SU-DHL-6 (cell line): ENCODE results near the gene LRRC43.

Experiments
- H2AFZ ChIP-seq: fragments of 200-600 bp; sonication (generic); 2 replicates; pipeline ENCODE4 v1.6.1; 2014; ENCODE audit warnings: low read depth, mild to moderate bottlenecking, moderate library complexity, mixed read lengths, antibody characterized with exemption, low read length; ENCODE audit not compliant: severe bottlenecking
- H3F3A ChIP-seq: fragments of 200-600 bp; shearing (Covaris generic); 2 replicates; pipeline ENCODE4 v1.6.0; 2016; ENCODE audit warnings: antibody characterized with exemption, mild to moderate bottlenecking; ENCODE audit not compliant: insufficient read depth
- H3K27ac ChIP-seq: fragments of 200-600 bp; sonication (generic); 2 replicates; pipeline ENCODE4 v1.5.1; 2016; ENCODE audit warnings: low read depth, mild to moderate bottlenecking, low read length, moderate library complexity, mixed read lengths
- H3K27me3 ChIP-seq: fragments of 200-600 bp; sonication (generic), shearing (Covaris generic); 2 replicates; pipeline ENCODE4 v1.6.0; 2014; ENCODE audit warnings: mild to moderate bottlenecking, low read length
- H3K36me3 ChIP-seq: fragments of 200-600 bp; sonication (generic); 2 replicates; pipeline ENCODE4 v1.6.1; 2014; ENCODE audit warnings: mild to moderate bottlenecking, low read length, mixed read lengths
- H3K4me2 ChIP-seq: fragments of 300-600, 200-600 bp; shearing (Covaris generic), sonication (generic); 2 replicates; pipeline ENCODE4 v1.6.0; 2014; ENCODE audit warnings: low read length, low read depth, mild to moderate bottlenecking; ENCODE audit not compliant: poor library complexity, severe bottlenecking
- H3K4me3 ChIP-seq: fragments of 200-600 bp; sonication (generic); 2 replicates; pipeline ENCODE4 v1.5.1; 2014; ENCODE audit warnings: antibody characterized with exemption, low read length, mild to moderate bottlenecking, mixed read lengths; ENCODE audit not compliant: insufficient read depth, poor library complexity, severe bottlenecking
- H3K79me2 ChIP-seq: fragments of 200-600 bp; sonication (generic); 2 replicates; pipeline ENCODE4 v1.6.1; 2014; ENCODE audit warnings: mild to moderate bottlenecking, low read length, moderate library complexity; ENCODE audit not compliant: insufficient read depth
- H3K9ac ChIP-seq: fragments of 200-600 bp; sonication (generic); 2 replicates; pipeline ENCODE4 v1.7.0; 2014; ENCODE audit warnings: mild to moderate bottlenecking, low read length
- H3K9me2 ChIP-seq: fragments of 200-600 bp; sonication (generic); replicated peaks from 2 replicates; pipeline ENCODE4 v1.6.1; 2014; ENCODE audit warnings: low read length; ENCODE audit not compliant: insufficient read depth
- H3K9me3 ChIP-seq: fragments of 200-600 bp; sonication (generic); 2 replicates; pipeline ENCODE4 v1.6.1; 2014; ENCODE audit warnings: low read length, mixed read lengths; ENCODE audit not compliant: insufficient read depth
- H4K20me1 ChIP-seq: fragments of 200-600 bp; sonication (generic); 2 replicates; pipeline ENCODE4 v1.6.1; 2014; ENCODE audit warnings: low read depth, mild to moderate bottlenecking, antibody characterized with exemption, low read length, moderate library complexity, mixed read lengths
- EZH2phosphoT487 ChIP-seq: fragments of 200-600 bp; sonication (generic), shearing (Covaris generic); conservative IDR thresholded peaks from 2 replicates; pipeline ENCODE4 v1.6.1; 2018; ENCODE audit warnings: mild to moderate bottlenecking, antibody characterized with exemption, low read length, moderate library complexity, mixed read lengths
- TF ChIP-seq, protein P1 (sequence below): fragments of 200-600 bp; sonication (generic); IDR thresholded peaks from one replicate; pipeline ENCODE4 v1.5.1; 2017; ENCODE audit warnings: antibody characterized with exemption, mild to moderate bottlenecking, low read length, moderate library complexity; ENCODE audit not compliant: insufficient read depth, poor library complexity, severe bottlenecking

Gene LRRC43

GRCh38 chr12:122189626-122190475 lies 6.9 kb downstream of the LRRC43 start:
- H3K9ac ChIP-seq, result no peak overlapping the region
- no peaks in the 10 kb centered on the region for H3K36me3 ChIP-seq
- H3K4me3 ChIP-seq, result no peak overlapping the region
- no peaks in the 10 kb centered on the region for H3F3A ChIP-seq
- H2AFZ ChIP-seq, result no peak overlapping the region
- H3K9me2 ChIP-seq, result no peaks in the 10 kb centered on the region
- TF ChIP-seq EZH2phosphoT487, result no peak
- no peaks in the 10 kb centered on the region for H3K9me3 ChIP-seq
- no peak overlapping the region for H3K4me2 ChIP-seq
- no peak overlapping the region for H3K27ac ChIP-seq
- H3K27me3 ChIP-seq, result no peaks in the 10 kb centered on the region
- no peaks in the 10 kb centered on the region for H4K20me1 ChIP-seq
- H3K79me2 ChIP-seq, result no peaks in the 10 kb centered on the region

- H3K36me3 ChIP-seq, result no peaks in the 10 kb centered on the region
- no peaks in the 10 kb centered on the region for H3K9me2 ChIP-seq
- no peak overlapping the region for H3K4me3 ChIP-seq
- no peaks in the 10 kb centered on the region for H3K9me3 ChIP-seq
- TF ChIP-seq, protein P1, sequence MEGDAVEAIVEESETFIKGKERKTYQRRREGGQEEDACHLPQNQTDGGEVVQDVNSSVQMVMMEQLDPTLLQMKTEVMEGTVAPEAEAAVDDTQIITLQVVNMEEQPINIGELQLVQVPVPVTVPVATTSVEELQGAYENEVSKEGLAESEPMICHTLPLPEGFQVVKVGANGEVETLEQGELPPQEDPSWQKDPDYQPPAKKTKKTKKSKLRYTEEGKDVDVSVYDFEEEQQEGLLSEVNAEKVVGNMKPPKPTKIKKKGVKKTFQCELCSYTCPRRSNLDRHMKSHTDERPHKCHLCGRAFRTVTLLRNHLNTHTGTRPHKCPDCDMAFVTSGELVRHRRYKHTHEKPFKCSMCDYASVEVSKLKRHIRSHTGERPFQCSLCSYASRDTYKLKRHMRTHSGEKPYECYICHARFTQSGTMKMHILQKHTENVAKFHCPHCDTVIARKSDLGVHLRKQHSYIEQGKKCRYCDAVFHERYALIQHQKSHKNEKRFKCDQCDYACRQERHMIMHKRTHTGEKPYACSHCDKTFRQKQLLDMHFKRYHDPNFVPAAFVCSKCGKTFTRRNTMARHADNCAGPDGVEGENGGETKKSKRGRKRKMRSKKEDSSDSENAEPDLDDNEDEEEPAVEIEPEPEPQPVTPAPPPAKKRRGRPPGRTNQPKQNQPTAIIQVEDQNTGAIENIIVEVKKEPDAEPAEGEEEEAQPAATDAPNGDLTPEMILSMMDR, result peak; percentile 83
- TF ChIP-seq EZH2phosphoT487, result no peak
- H4K20me1 ChIP-seq, result no peaks in the 10 kb centered on the region
- H3K27me3 ChIP-seq, result no peaks in the 10 kb centered on the region
- H3K79me2 ChIP-seq, result no peaks in the 10 kb centered on the region
- H3K9ac ChIP-seq, result no peak overlapping the region
- H3F3A ChIP-seq, result no peaks in the 10 kb centered on the region
- no peak overlapping the region for H3K27ac ChIP-seq
- H2AFZ ChIP-seq, result no peak overlapping the region
- H3K4me2 ChIP-seq, result no peak overlapping the region
These were observed 8.1 kb downstream of the LRRC43 start for GRCh38 chr12:122190842-122191668.

DNA sequence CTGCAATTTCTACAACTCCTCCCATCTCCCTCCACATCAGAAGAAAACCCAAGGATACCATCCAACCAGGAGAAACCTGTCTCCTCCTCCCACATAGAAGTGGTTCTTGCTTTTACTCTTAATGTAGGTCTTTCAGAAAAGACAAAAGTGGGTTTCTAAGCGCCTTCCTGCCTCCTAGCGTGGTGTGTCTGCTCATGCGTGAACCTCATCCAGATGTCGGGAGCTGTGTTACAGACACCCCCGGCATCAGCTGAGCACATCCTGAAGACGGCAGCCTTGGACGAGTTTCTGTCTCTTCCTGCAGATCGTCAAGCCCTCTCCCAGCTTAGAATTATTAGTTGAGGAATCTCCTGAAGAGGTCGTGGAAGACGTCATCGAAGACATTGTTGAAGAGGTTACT lies 9.5 kb downstream of the LRRC43 start:
- Histone ChIP-seq H3K36me3 (no peaks in the 10 kb centered on the region), H3K9me3 (no peaks in the 10 kb centered on the region), H3K9me2 (no peaks in the 10 kb centered on the region), H4K20me1 (no peaks in the 10 kb centered on the region), H3K4me2 (no peak overlapping the region), H3K4me3 (no peak overlapping the region), H3K9ac (no peak overlapping the region), H3F3A (no peaks in the 10 kb centered on the region), H3K27ac (no peak overlapping the region), H2AFZ (no peak overlapping the region), H3K79me2 (no peaks in the 10 kb centered on the region), H3K27me3 (no peaks in the 10 kb centered on the region)
- TF ChIP-seq, protein P1, result no peak
- no peak for TF ChIP-seq EZH2phosphoT487
